Spleen (tissue), 11 donors: ENCODE measurements around the gene TTLL1. TPM values are rescaled to one million over a fixed set of nuclear protein-coding genes. Genes with fewer than 3 reads are reported as not detected.

ENCODE experiments used
- DNase-seq: peaks from one replicate; pipeline ENCODE4 v3.0.0-alpha.2; 2020
- H3K27ac ChIP-seq, 8 donors: fragments of 200-600 bp; sonication (generic) in 7 of 8; 1 replicate in 4 of 8; 2 replicates in 4 of 8; pipeline versions ENCODE4 v1.5.0 to v1.8.0; 2016 to 2021; ENCODE audit warnings: inconsistent platforms in 4 of 8, mild to moderate bottlenecking in 4 of 8, moderate library complexity in 1 of 8
- H3K27me3 ChIP-seq, 7 donors: fragments of 200-600 bp; sonication (generic) in 6 of 7; replicated peaks in 1 of 7; 1 replicate in 4 of 7; 2 replicates in 3 of 7; pipeline versions ENCODE4 v1.5.0 to v1.8.0; 2016 to 2021; ENCODE audit warnings: inconsistent platforms in 3 of 7, mild to moderate bottlenecking in 1 of 7
- H3K36me3 ChIP-seq, 6 donors: fragments of 200-600 bp; sonication (generic) in 5 of 6; 1 replicate in 4 of 6; 2 replicates in 2 of 6; pipeline versions ENCODE4 v1.5.0 to v1.8.0; 2016 to 2021; ENCODE audit warnings: inconsistent platforms in 2 of 6
- H3K4me1 ChIP-seq, 6 donors: fragments of 200-600 bp; sonication (generic) in 5 of 6; 1 replicate in 3 of 6; 2 replicates in 3 of 6; pipeline versions ENCODE4 v1.5.0 to v1.8.0; 2016 to 2021; ENCODE audit warnings: inconsistent platforms in 3 of 6
- H3K4me3 ChIP-seq, 8 donors: fragments of 200-600 bp; sonication (generic) in 7 of 8; 1 replicate in 4 of 8; 2 replicates in 4 of 8; pipeline versions ENCODE4 v1.5.0 to v1.8.0; 2016 to 2021; ENCODE audit warnings: inconsistent platforms in 4 of 8, mild to moderate bottlenecking in 4 of 8, moderate library complexity in 2 of 8
- H3K9me3 ChIP-seq, 8 donors: fragments of 200-600 bp; sonication (generic) in 7 of 8; 1 replicate in 4 of 8; 2 replicates in 4 of 8; pipeline versions ENCODE4 v1.5.0 to v1.8.0; 2016 to 2021; ENCODE audit warnings: inconsistent platforms in 4 of 8
- CTCF ChIP-seq, 11 experiments: fragments of 200-600 bp in 7 of 11; fragments of 450-650 bp in 4 of 11; sonication (generic) in 4 of 11; IDR thresholded peaks in 8 of 11; conservative IDR thresholded peaks in 3 of 11; 1 replicate in 7 of 11; 2 replicates in 4 of 11; pipeline versions ENCODE4 v1.4.0 to v1.8.0; 2016 to 2021; ENCODE audit warnings: antibody characterized with exemption in 11 of 11, inconsistent platforms in 4 of 11, mild to moderate bottlenecking in 1 of 11
- POLR2A ChIP-seq, 3 donors: fragments of 450-650 bp; IDR thresholded peaks; one replicate each; pipeline ENCODE4 v1.5.1; 2017; ENCODE audit warnings: antibody characterized with exemption in 3 of 3, mild to moderate bottlenecking in 1 of 3
- POLR2AphosphoS5 ChIP-seq, 3 donors: sonication (generic); formaldehyde crosslinking; IDR thresholded peaks; one replicate each; pipeline ENCODE4 v1.5.1; 2017; ENCODE audit warnings: antibody characterized with exemption in 3 of 3
- WGBS, 5 donors: extraction: QIAGEN DNeasy Blood & Tissue Kit in 3 of 5; methylation state at CpG; one replicate each; pipeline versions ENCODE4 v1.1.5 to v1.1.7; 2013 to 2018; 5-methylcytosine and 5-hydroxymethylcytosine counted together
- intact Hi-C: fragments of 100-400 bp; cut with DNase I; formaldehyde crosslinking; loops from one replicate; pipeline ENCODE4 v1.15.0; 2023; ENCODE audit warnings: low total_unique reads
- polyA plus RNA-seq, 3 donors: library from polyadenylated mRNA; stranded (reverse); fragments of 200-250 nt; gene quantifications; one replicate each; pipeline ENCODE4 v1.2.1, GENCODE V29; 2013
- total RNA-seq, 7 donors: library from RNA; depleted of rRNA in 3 of 7; stranded (reverse); fragments of >200 nt in 3 of 7; fragmentation: NEBNext Ultra II Directional in 4 of 7; extraction: Animal tissue kit (Norgen Biotek cat#: 25700) in 4 of 7; gene quantifications; one replicate each; pipeline versions ENCODE4 v1.1.0 to v1.2.1, GENCODE V29; 2016 to 2021
- donor health status: healthy with polysubstance abuse.
- donor health status: DM: no; HTN: no; CAD: no; lungs with moderate emphysema.
- donor health status: DM: no; HTN: no; CAD: no.
- donor health status: Bipolar disorder and iron deficiency.
- donor health status: healthy.
- donor health status: DM: no; HTN: no; CAD: no.
- donor health status: DM: yes; HTN: yes; CAD: no.

TTLL1 gene
- total and polyA plus RNA-seq, 10 donors: 2.8 to 5.6 (median 3.6) TPM

GRCh38 chr22:43129426-43130425 lies 40.5 kb upstream of the TTLL1 start:
- no peaks in the 10 kb centered on the region for H3K9me3 ChIP-seq
- no peak overlapping the region for H3K4me3 ChIP-seq
- H3K4me1 ChIP-seq: peaks cover 0 to 45% (median 8%) of the 10 kb centered on the region in 6 donors
- 53 to 66% (median 59%) methylated on average over 15 to 16 of the region's 16 CpGs for WGBS, 5 donors
- no peak for TF ChIP-seq POLR2A (IDR thresholded peaks at IDR 0.05)
- TF ChIP-seq POLR2AphosphoS5 (IDR thresholded peaks at IDR 0.05): no peak
- TF ChIP-seq CTCF (IDR thresholded peaks at IDR 0.05 in 8 of 11, conservative IDR thresholded peaks at IDR 0.05 in 3 of 11): no peak
- no peak for DNase-seq
- H3K27ac ChIP-seq: no peak overlapping the region
- H3K27me3 ChIP-seq: peaks cover 0 to 20% (median 0%) of the 10 kb centered on the region in 7 donors
- peaks cover 0 to 41% (median 24%) of the 10 kb centered on the region in 6 donors for H3K36me3 ChIP-seq
- intact Hi-C loops: no loop called here

GRCh38 chr22:43128928-43129424 lies 39.8 kb upstream of the TTLL1 start:
- H3K4me1 ChIP-seq: peaks cover 0 to 45% (median 8%) of the 10 kb centered on the region in 6 donors
- H3K27ac ChIP-seq: no peak overlapping the region
- 47 to 60% (median 50%) methylated on average over 20 of the region's 20 CpGs for WGBS, 5 donors
- H3K36me3 ChIP-seq: peaks cover 0 to 34% (median 18%) of the 10 kb centered on the region in 6 donors
- peaks cover 0 to 20% (median 0%) of the 10 kb centered on the region in 7 donors for H3K27me3 ChIP-seq
- TF ChIP-seq POLR2AphosphoS5 (IDR thresholded peaks at IDR 0.05): peak in 2 of 3 donors; percentile 19 to 47
- no peak for TF ChIP-seq CTCF (IDR thresholded peaks at IDR 0.05 in 8 of 11, conservative IDR thresholded peaks at IDR 0.05 in 3 of 11)
- DNase-seq: no peak
- H3K9me3 ChIP-seq: no peaks in the 10 kb centered on the region
- intact Hi-C loops: no loop called here
- H3K4me3 ChIP-seq: no peak overlapping the region

- no peak overlapping the region for H3K4me3 ChIP-seq
- no peak for TF ChIP-seq POLR2AphosphoS5 (IDR thresholded peaks at IDR 0.05)
- TF ChIP-seq POLR2A (IDR thresholded peaks at IDR 0.05): no peak
- TF ChIP-seq CTCF (IDR thresholded peaks at IDR 0.05 in 8 of 11, conservative IDR thresholded peaks at IDR 0.05 in 3 of 11): no peak
- H3K9me3 ChIP-seq: no peaks in the 10 kb centered on the region
- peaks cover 0 to 20% (median 0%) of the 10 kb centered on the region in 7 donors for H3K27me3 ChIP-seq
- H3K27ac ChIP-seq: no peak overlapping the region
- DNase-seq: no peak
- H3K4me1 ChIP-seq: peaks cover 0 to 45% (median 8%) of the 10 kb centered on the region in 6 donors
- WGBS, 5 donors: 25 to 45% (median 25%) methylated on average over 12 to 13 of the region's 13 CpGs
- intact Hi-C loops: no loop called here
- peaks cover 0 to 25% (median 14%) of the 10 kb centered on the region in 6 donors for H3K36me3 ChIP-seq
These were observed 38.9 kb upstream of the TTLL1 start for GRCh38 chr22:43128116-43128515.
